22Rv1 (cell line): ENCODE data around the gene GDI1.

Source experiments
- ZFX ChIP-seq: fragments of 450-650 bp; IDR thresholded peaks from 2 replicates; pipeline ENCODE4 v1.6.1; 2017; ENCODE audit warnings: antibody characterized with exemption, borderline replicate concordance
- TF ChIP-seq, protein P1 (sequence below): fragments of 450-650 bp; IDR thresholded peaks from 2 replicates; pipeline ENCODE4 v1.5.1; 2017; ENCODE audit warnings: mild to moderate bottlenecking

DNA sequence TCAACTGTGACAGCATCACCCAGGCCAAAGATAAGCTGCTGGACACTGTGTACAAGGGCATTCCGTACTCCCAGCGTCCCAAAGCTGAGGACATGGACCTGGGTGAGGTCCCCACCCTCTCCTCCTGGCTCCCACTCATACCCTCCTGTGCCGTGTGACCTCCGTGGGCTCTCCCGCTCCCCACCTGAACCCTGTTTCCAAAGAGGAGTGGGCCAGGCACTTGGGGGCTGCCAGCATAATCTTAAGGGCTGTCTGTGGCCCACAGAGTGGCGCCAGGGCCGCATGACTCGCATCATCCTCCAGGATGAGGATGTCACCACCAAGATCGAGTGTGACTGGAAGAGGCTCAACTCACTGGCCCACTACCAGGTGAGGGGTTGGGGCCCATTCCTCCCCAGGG is 32.2 kb downstream of the GDI1 start:
- TF ChIP-seq, protein P1, sequence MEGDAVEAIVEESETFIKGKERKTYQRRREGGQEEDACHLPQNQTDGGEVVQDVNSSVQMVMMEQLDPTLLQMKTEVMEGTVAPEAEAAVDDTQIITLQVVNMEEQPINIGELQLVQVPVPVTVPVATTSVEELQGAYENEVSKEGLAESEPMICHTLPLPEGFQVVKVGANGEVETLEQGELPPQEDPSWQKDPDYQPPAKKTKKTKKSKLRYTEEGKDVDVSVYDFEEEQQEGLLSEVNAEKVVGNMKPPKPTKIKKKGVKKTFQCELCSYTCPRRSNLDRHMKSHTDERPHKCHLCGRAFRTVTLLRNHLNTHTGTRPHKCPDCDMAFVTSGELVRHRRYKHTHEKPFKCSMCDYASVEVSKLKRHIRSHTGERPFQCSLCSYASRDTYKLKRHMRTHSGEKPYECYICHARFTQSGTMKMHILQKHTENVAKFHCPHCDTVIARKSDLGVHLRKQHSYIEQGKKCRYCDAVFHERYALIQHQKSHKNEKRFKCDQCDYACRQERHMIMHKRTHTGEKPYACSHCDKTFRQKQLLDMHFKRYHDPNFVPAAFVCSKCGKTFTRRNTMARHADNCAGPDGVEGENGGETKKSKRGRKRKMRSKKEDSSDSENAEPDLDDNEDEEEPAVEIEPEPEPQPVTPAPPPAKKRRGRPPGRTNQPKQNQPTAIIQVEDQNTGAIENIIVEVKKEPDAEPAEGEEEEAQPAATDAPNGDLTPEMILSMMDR: no peak
- TF ChIP-seq ZFX: no peak
